SK-N-SH (cell line): ENCODE results near the gene CCDC102A.

ENCODE experiments used
- CTCF ChIP-seq: fragments of 200-600 bp; sonication (generic); IDR thresholded peaks from 2 replicates; pipeline ENCODE4 v1.6.1; 2017; ENCODE audit warnings: antibody characterized with exemption, mild to moderate bottlenecking, moderate library complexity
- ELF1 ChIP-seq: IDR thresholded peaks from 2 replicates; pipeline ENCODE4 v1.4.0; 2012
- EZH2phosphoT487 ChIP-seq: fragments of 200-600 bp; sonication (generic); IDR thresholded peaks from 2 replicates; pipeline ENCODE4 v1.6.1; 2017; ENCODE audit warnings: low read depth, mixed run types, mild to moderate bottlenecking, antibody characterized with exemption, moderate library complexity, borderline replicate concordance
- NRF1 ChIP-seq: IDR thresholded peaks from 2 replicates; pipeline ENCODE4 v1.6.1; 2012; ENCODE audit warnings: low read depth, mild to moderate bottlenecking, low read length
- POLR2AphosphoS5 ChIP-seq: IDR thresholded peaks from 2 replicates; pipeline ENCODE4 v1.6.1; 2012; ENCODE audit warnings: low read depth, low read length
- REST ChIP-seq: IDR thresholded peaks from 2 replicates; pipeline ENCODE4 v1.6.1; 2012; ENCODE audit warnings: mild to moderate bottlenecking, low read depth, low read length, moderate library complexity
- TAF1 ChIP-seq: IDR thresholded peaks from 2 replicates; pipeline ENCODE4 v1.6.1; 2012; ENCODE audit warnings: low read depth, mild to moderate bottlenecking, low read length, moderate library complexity, borderline replicate concordance
- TF ChIP-seq, protein P1 (sequence below): IDR thresholded peaks from 2 replicates; pipeline ENCODE4 v1.4.0; 2012; ENCODE audit warnings: low read depth, borderline replicate concordance
- TF ChIP-seq, protein P2 (sequence below): fragments of 150-350 bp; IDR thresholded peaks from 2 replicates; pipeline ENCODE4 v1.6.1; 2017; ENCODE audit warnings: antibody characterized with exemption, low read length, low read depth, borderline replicate concordance
- TF ChIP-seq, protein P3 (sequence below): IDR thresholded peaks from 2 replicates; pipeline ENCODE4 v1.4.0; 2012; ENCODE audit warnings: low read depth

GRCh38 chr16:57562066-57562465 is 25.7 kb upstream of the CCDC102A start:
- TF ChIP-seq CTCF = no peak
- TF ChIP-seq, protein P1, sequence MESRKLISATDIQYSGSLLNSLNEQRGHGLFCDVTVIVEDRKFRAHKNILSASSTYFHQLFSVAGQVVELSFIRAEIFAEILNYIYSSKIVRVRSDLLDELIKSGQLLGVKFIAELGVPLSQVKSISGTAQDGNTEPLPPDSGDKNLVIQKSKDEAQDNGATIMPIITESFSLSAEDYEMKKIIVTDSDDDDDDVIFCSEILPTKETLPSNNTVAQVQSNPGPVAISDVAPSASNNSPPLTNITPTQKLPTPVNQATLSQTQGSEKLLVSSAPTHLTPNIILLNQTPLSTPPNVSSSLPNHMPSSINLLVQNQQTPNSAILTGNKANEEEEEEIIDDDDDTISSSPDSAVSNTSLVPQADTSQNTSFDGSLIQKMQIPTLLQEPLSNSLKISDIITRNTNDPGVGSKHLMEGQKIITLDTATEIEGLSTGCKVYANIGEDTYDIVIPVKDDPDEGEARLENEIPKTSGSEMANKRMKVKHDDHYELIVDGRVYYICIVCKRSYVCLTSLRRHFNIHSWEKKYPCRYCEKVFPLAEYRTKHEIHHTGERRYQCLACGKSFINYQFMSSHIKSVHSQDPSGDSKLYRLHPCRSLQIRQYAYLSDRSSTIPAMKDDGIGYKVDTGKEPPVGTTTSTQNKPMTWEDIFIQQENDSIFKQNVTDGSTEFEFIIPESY = no peak
- no peak for TF ChIP-seq NRF1
- TF ChIP-seq POLR2AphosphoS5 = no peak
- no peak for TF ChIP-seq REST
- no peak for TF ChIP-seq TAF1
- TF ChIP-seq ELF1 = no peak
- no peak for TF ChIP-seq EZH2phosphoT487
- TF ChIP-seq, protein P2, sequence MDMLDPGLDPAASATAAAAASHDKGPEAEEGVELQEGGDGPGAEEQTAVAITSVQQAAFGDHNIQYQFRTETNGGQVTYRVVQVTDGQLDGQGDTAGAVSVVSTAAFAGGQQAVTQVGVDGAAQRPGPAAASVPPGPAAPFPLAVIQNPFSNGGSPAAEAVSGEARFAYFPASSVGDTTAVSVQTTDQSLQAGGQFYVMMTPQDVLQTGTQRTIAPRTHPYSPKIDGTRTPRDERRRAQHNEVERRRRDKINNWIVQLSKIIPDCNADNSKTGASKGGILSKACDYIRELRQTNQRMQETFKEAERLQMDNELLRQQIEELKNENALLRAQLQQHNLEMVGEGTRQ = no peak
- TF ChIP-seq, protein P3, sequence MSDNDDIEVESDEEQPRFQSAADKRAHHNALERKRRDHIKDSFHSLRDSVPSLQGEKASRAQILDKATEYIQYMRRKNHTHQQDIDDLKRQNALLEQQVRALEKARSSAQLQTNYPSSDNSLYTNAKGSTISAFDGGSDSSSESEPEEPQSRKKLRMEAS = no peak
